ENCODE results near the gene SMR3A.

The SMR3A gene

GRCh38 chr4:70380578-70380977, 20.0 kb downstream of the SMR3A start:
- no peak overlapping the region for H3K4me3 ChIP-seq
- no peak for TF ChIP-seq CTCF (IDR thresholded peaks at IDR 0.05)
- no peak for DNase-seq (ENCODE audit: low spot score)
- H3K27ac ChIP-seq, result no peak overlapping the region

GRCh38 chr4:70382691-70383181, 22.2 kb downstream of the SMR3A start, which contains the start of gene SMR3B:
SMR3B (plus strand) TSS chr4:70383131; CDS start chr4:70384511, 1,380 bp downstream.
- no peak for DNase-seq (ENCODE audit: low spot score)
- H3K27ac ChIP-seq, result no peak within 1 kb of the TSS
- no peak for TF ChIP-seq CTCF (IDR thresholded peaks at IDR 0.05)
- H3K4me3 ChIP-seq, result no peak within 1 kb of the TSS

GRCh38 chr4:70392057-70392776, 31.7 kb downstream of the SMR3A start:
- Histone ChIP-seq H3K27ac (no peak overlapping the region), H3K4me3 (no peak overlapping the region)
- no peak for TF ChIP-seq CTCF (IDR thresholded peaks at IDR 0.05)
- DNase-seq (ENCODE audit: low spot score), result no peak

GRCh38 chr4:70397580-70397979, 37.0 kb downstream of the SMR3A start, which contains the start of gene OPRPN:
OPRPN (plus strand) TSS chr4:70397940; CDS start chr4:70399286, 1,346 bp downstream.
- H3K4me3 ChIP-seq, result no peak within 1 kb of the TSS
- TF ChIP-seq CTCF (IDR thresholded peaks at IDR 0.05), result no peak
- no peak for DNase-seq (ENCODE audit: low spot score)
- H3K27ac ChIP-seq, result no peak within 1 kb of the TSS

- DNase-seq (ENCODE audit: low spot score), result no peak
- no peak for TF ChIP-seq CTCF (IDR thresholded peaks at IDR 0.05)
- Histone ChIP-seq H3K4me3 (no peak overlapping the region), H3K27ac (no peak overlapping the region)
These were observed 38.8 kb downstream of the SMR3A start for GRCh38 chr4:70399319-70399718.

- no peak overlapping the region for H3K27ac ChIP-seq
- no peak for DNase-seq (ENCODE audit: low spot score)
- no peak for TF ChIP-seq CTCF (IDR thresholded peaks at IDR 0.05)
- no peak overlapping the region for H3K4me3 ChIP-seq
These were observed 42.2 kb downstream of the SMR3A start for GRCh38 chr4:70402762-70403161.

- DNase-seq (ENCODE audit: low spot score), result no peak
- Histone ChIP-seq H3K4me3 (no peak overlapping the region), H3K27ac (no peak overlapping the region)
- TF ChIP-seq CTCF (IDR thresholded peaks at IDR 0.05), result no peak
These were observed 45.2 kb downstream of the SMR3A start for GRCh38 chr4:70405765-70406164.
